GM12892 (cell line): Measurements from ENCODE around the gene COG3.

ENCODE experiments used
- POLR2A ChIP-seq: IDR thresholded peaks from 2 replicates; pipeline ENCODE4 v1.6.1; 2011; ENCODE audit warnings: low read depth, low read length, control low read depth
- POLR2AphosphoS5 ChIP-seq: IDR thresholded peaks from 2 replicates; pipeline ENCODE4 v1.6.1; 2011; ENCODE audit warnings: low read depth, low read length, control low read depth

- TF ChIP-seq POLR2A = no peak
- no peak for TF ChIP-seq POLR2AphosphoS5
Measured at GRCh38 chr13:45448965-45449559, 15.7 kb upstream of the COG3 start.
